GM15510 (cell line): Measurements from ENCODE around the gene CBFA2T2.

Source experiments
- POLR2A ChIP-seq: IDR thresholded peaks from 3 replicates; pipeline ENCODE4 v1.6.1; 2011; ENCODE audit warnings: borderline replicate concordance; ENCODE audit not compliant: insufficient read length; ENCODE audit errors: extremely low read depth

Gene CBFA2T2

GRCh38 chr20:33537608-33538007 lies 47.7 kb downstream of the CBFA2T2 start:
- TF ChIP-seq POLR2A: no peak

DNA sequence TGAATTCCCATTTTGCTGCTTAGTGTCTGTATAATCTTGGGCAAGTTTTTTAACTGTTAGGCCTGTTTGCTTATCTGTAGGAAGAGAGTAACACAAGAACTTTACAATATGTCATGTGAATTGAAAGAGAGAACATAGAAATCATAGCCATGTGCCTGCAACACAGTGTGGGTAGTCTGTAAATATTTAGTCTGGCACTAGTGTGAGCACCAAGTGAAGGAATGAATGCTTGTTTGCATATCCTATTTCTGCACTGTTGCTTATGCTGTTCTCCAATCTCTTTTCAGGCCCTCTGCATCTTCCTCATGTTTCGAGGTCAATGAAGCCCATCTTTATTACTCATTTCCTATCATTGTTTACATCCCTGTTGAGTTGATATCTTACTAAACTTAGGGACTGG lies 49.2 kb downstream of the CBFA2T2 start:
- no peak for TF ChIP-seq POLR2A

DNA sequence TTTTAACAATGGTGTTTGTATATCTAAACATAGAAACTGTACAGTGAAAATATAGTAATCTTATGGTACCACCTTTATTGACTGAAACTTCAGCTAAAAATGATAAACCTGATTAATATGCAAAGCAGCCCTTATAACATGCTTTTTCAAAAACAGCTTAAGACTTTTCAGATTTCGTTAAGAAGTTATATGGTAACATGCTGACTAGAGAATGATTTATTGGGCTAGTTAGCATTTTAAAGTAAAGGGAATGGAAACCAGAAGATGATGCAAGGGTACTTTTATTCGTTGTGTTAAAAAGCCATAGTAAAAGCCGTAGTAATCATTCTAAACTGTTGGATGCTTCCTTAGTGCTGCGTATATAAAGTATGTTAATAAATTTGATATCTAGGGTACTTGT lies 50.5 kb downstream of the CBFA2T2 start:
- TF ChIP-seq POLR2A: no peak

GRCh38 chr20:33541074-33541473 lies 51.2 kb downstream of the CBFA2T2 start:
- TF ChIP-seq POLR2A: no peak

DNA sequence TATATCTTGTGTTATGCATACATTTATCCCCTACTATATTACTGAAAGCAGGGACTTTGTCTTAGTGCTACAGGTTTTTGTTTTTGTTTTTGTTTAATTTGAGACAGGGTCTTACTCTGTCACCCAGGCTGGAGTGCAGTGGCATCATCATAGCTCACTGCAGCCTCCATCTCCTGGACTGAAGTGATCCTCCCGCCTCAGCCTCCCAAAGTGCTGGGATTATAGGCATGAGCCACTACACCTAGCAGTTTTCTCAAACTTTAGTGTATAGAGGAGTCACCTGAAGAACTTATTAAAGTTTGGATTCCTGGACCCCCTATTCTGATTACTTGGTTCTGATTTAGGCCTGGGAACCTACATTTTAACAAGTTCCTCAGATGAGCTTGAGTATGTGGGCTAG lies 51.9 kb downstream of the CBFA2T2 start:
- no peak for TF ChIP-seq POLR2A

DNA sequence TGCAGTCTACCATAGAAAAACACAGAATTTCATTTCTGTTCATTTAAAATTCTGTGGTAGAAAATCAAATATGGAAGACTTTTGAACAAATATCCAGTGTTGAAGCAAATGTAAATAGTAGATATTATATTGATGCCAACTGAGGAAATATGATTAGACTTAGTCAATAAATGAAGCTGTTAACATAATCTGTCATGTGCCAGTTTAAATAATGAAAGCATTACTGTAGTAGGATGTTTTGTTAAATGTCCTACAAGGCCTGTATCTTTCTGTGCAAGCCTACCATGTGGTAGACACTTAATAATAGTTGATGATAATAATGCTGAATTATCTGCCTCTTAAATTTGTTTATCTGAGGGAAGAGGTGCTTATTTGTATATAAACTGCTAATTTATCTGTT lies 55.9 kb downstream of the CBFA2T2 start:
- TF ChIP-seq POLR2A: no peak

GRCh38 chr20:33549229-33549999 lies 59.5 kb downstream of the CBFA2T2 start:
- TF ChIP-seq POLR2A: no peak

DNA sequence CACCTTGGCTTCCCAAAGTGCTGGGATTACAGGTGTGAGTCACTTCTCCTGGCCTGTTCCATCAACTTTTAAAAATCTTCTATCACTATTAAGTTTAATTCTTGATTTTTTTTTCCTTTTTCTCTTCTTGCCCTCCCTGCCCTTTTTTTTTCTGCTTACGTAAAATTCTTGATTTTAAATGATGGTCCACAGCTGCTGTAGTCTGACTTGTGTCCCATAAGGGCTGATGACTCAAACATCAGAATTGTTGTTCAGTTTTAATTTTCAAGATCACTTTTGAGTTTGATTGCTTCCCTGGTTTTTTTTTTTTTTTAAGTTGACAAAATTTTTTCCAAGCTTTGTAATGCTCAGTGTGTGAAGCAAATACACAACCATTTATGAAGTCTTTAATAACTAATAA lies 61.9 kb downstream of the CBFA2T2 start:
- TF ChIP-seq POLR2A: no peak

DNA sequence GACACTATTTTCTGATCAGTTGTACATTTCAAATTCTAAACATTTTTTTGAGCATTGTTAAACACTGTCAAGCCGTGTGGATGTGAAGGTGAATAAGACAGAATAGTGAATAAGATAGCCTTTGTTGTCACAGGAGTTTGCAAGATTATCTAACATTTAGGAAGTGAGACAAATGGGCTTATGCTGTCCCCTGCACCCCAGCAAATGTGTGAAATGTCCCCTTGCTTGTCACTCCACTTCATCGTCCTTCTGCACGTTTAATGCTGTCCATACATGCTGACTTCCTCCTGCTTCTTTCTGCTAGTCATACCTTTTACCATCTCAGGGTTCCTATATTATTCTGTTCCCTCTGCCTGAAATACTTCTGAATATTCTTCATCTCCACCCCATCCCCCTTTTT lies 62.6 kb downstream of the CBFA2T2 start:
- no peak for TF ChIP-seq POLR2A

- no peak for TF ChIP-seq POLR2A
These were observed 63.6 kb downstream of the CBFA2T2 start for GRCh38 chr20:33553516-33553915.

DNA sequence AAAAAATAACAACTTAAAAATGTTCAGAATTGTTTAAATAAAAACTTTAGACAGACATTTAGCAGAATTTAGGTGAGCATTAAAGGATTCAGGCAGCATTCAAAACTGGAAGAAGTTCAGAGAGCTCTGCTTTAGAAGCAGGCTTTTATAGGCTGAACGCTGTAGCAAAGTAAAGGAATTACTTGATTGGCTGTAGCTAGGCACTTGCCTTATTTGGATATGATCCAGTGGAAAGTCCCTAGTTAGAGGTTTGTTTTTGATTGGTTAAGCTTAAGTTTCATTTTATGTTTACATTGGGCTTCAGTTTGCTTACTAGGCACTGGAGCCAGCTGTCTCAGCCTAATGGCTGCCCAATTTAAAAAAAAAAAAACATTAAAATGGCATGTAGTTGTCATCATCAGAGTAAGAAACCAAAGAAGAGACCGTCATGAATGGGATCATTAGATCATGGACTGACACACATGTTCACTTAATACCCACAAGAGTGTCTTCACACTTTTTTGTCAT lies 65.1 kb downstream of the CBFA2T2 start:
- peak; percentile 44 for TF ChIP-seq POLR2A

GRCh38 chr20:33555755-33556154 lies 65.9 kb downstream of the CBFA2T2 start:
- TF ChIP-seq POLR2A: no peak

- TF ChIP-seq POLR2A: no peak
These were observed 66.3 kb downstream of the CBFA2T2 start for GRCh38 chr20:33556246-33556645.

- TF ChIP-seq POLR2A: no peak
These were observed 68.7 kb downstream of the CBFA2T2 start for GRCh38 chr20:33558348-33559144.

DNA sequence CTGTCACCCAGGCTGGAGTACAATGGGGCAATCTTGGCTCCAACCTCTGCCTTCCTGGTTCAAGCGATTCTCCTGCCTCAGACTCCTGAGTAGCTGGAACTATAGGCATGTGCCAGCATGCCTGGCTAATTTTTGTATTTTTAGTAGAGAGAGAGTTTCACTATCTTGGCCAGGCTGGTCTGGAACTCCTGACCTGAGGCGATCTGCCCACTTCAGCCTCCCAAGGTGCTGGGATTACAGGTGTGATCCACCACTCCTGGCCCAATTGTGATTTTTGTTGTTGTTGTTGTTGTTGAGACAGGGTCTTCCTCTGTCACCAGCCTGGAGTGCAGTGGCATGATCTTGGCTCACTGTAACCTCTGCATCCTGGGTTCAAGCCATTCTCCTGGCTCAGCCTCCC lies 69.3 kb downstream of the CBFA2T2 start:
- no peak for TF ChIP-seq POLR2A

DNA sequence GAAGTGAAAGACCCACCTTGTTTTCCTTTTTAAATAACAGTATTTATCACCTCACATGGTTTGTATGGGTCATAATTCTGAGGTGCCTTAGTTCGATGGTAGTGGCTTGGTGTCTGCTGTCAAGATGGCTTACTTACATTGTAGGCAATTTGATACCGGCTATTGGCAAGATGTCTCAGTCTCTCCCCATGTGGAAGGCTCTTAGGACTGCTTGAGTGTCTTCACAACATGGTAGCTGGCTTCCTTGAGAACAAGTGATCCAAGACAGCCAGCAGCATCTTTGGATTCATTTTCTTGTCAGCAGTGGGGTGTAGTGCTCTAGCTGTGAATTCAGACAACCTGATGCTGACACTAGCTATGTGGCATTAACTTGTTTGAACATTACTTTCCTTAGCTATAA lies 70.1 kb downstream of the CBFA2T2 start:
- TF ChIP-seq POLR2A: no peak
